Measurements from ENCODE around the gene ALOX5. TPM values are rescaled to one million over a fixed set of nuclear protein-coding genes. Genes with fewer than 3 reads are reported as not detected.
"Not testable (repeated sequence)": the region's sequence is repeated elsewhere in the genome, so short reads cannot be mapped to it uniquely, and the experiment has no call there.

Gene ALOX5
- 10 to 100 TPM in 2 of 3 donors, 1 to 10 TPM in 1; 8.2 to 14.9 (median 14.3) TPM for total RNA-seq
- long read RNA-seq, donor 1, transcript ALOX5-201 (14 exons, 2,506 nt), result major isoform, 9 of 12 reads
- long read RNA-seq, donor 1, partial matches to known transcripts, result 2 of 12 reads
- long read RNA-seq, donor 1, other reads (novel, unspliced or antisense), result 1 of 12 reads
- long read RNA-seq, donor 2, transcript ALOX5-201 (14 exons, 2,506 nt), result major isoform, 5 of 12 reads
- long read RNA-seq, donor 2, partial matches to known transcripts, result 2 of 12 reads
- long read RNA-seq, donor 2, other reads (novel, unspliced or antisense), result 4 of 12 reads

DNA sequence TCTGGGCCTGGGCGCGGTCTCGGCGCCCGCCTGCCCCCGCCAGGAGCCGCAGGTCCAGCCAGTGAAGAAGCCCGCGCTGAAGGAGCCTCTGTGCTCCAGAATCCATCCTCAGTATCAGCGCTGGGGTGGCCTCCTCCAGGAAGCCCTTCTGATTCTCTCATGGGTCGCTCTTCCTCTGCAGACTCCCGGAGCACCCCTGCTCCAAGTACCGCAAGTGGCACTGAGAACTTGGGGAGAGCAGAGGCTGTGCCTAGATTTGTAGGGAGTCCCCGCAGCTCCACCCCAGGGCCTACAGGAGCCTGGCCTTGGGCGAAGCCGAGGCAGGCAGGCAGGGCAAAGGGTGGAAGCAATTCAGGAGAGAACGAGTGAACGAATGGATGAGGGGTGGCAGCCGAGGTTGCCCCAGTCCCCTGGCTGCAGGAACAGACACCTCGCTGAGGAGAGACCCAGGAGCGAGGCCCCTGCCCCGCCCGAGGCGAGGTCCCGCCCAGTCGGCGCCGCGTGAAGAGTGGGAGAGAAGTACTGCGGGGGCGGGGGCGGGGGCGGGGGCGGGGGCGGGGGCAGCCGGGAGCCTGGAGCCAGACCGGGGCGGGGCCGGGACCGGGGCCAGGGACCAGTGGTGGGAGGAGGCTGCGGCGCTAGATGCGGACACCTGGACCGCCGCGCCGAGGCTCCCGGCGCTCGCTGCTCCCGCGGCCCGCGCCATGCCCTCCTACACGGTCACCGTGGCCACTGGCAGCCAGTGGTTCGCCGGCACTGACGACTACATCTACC lies at the start of gene ALOX5:
Gene ALOX5 (plus strand): TSS at position 641 of the 774 bp plus-strand sequence. CDS start 64 bp downstream, at position 705.
- DNase-seq (peak; percentile 76 to 86 (median 78)), ATAC-seq (peak; percentile 83)
- intact Hi-C loops (cut with DNase I, micrococcal nuclease), result no loop called here
- H3K4me3 ChIP-seq, result no peak within 1 kb of the TSS
- H3K4me1 ChIP-seq (ENCODE audit: low read depth), result peaks cover 18% of the 10 kb centered on the region
- H3K36me3 ChIP-seq (ENCODE audit: low read depth), result no peaks in the 10 kb centered on the region
- no peaks in the 10 kb centered on the region for H3K9me3 ChIP-seq
- TF ChIP-seq, protein P1, sequence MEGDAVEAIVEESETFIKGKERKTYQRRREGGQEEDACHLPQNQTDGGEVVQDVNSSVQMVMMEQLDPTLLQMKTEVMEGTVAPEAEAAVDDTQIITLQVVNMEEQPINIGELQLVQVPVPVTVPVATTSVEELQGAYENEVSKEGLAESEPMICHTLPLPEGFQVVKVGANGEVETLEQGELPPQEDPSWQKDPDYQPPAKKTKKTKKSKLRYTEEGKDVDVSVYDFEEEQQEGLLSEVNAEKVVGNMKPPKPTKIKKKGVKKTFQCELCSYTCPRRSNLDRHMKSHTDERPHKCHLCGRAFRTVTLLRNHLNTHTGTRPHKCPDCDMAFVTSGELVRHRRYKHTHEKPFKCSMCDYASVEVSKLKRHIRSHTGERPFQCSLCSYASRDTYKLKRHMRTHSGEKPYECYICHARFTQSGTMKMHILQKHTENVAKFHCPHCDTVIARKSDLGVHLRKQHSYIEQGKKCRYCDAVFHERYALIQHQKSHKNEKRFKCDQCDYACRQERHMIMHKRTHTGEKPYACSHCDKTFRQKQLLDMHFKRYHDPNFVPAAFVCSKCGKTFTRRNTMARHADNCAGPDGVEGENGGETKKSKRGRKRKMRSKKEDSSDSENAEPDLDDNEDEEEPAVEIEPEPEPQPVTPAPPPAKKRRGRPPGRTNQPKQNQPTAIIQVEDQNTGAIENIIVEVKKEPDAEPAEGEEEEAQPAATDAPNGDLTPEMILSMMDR (IDR thresholded peaks at IDR 0.05), result no peak

DNA sequence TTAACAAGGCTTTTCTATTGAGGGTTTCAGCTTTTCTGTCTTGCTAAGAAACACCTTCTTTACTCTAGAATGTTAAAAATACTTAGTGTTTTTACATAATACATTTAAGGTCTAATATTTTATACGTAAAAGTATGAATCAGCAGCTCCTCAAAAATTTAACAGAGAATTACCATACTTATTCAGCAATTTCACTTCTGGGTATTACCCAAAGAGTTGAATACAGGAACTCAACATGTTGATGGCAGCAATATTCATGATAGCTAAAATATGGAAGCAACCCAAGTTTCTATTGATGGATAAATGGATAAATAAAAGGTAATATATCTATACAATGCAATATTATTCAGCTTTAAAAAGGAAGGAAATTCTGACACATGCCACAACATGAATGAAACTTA lies 48.9 kb upstream of the ALOX5 start:
- H3K4me3 ChIP-seq, result no peak overlapping the region
- no peaks in the 10 kb centered on the region for H3K36me3 ChIP-seq (ENCODE audit: low read depth)
- no peaks in the 10 kb centered on the region for H3K4me1 ChIP-seq (ENCODE audit: low read depth)
- ATAC-seq, result no peak
- no peaks in the 10 kb centered on the region for H3K9me3 ChIP-seq
- TF ChIP-seq, protein P1 (IDR thresholded peaks at IDR 0.05), result no peak
- no peak for DNase-seq
- intact Hi-C loops (cut with DNase I, micrococcal nuclease), result no loop called here

DNA sequence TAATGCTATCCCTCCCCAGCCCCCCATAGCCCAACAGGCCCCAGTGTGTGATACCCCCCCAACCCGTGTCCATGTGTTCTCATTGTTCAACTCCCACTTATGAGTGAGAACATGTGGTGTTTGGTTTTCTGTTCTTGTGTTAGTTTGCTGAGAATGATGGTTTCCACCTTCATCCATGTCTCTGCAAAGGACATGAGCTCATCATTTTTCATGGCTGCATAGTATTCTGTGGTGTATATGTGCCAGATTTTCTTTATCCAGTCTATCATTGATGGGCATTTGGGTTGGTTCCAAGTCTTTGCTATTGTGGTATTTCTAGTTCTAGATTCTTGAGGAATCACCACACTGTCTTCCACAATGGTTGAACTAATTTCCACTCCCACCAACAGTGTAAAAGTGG lies 47.2 kb upstream of the ALOX5 start:
- H3K36me3 ChIP-seq (ENCODE audit: low read depth); ATAC-seq; DNase-seq; H3K9me3 ChIP-seq; H3K4me1 ChIP-seq (ENCODE audit: low read depth); intact Hi-C loops (cut with DNase I, micrococcal nuclease); H3K4me3 ChIP-seq: not testable (repeated sequence)

DNA sequence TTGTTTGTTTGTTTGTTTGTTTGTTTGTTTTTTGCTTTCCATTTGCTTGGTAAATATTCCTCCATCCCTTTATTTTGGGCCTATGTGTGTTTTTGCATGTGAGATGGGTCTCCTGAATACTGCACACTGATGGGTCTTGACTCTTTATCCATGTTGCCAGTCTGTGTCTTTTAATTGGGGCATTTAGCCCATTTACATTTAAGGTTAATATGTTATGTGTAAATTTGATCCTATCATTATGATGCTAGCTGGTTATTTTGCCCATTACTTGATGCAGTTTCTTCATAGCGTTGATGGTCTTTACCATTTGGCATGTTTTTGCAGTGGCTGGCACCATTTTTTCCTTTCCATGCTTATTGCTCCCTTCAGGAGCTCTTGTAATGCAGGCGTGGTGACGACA lies 42.2 kb upstream of the ALOX5 start:
- H3K4me3 ChIP-seq; H3K4me1 ChIP-seq (ENCODE audit: low read depth); ATAC-seq; DNase-seq; H3K9me3 ChIP-seq; H3K36me3 ChIP-seq (ENCODE audit: low read depth); intact Hi-C loops (cut with DNase I, micrococcal nuclease): not testable (repeated sequence)

DNA sequence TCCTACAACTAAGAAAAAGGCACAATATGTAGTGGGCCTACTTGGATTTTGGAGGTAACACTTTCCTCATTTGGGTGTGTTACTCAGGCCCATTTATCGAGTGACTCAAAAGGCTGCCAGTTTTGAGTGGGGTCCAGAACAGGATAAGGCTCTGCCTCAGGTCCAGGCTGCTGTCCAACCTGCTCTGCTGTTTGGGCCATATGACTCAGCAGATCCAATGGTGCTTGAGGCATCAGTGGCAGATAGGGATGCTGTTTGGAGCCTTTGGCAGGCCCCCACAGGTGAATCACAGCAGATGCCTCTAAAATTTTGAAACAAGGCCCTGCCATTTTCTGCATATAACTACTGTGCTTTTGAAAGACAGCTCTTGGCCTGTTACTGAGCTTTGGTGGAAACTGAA lies 34.1 kb upstream of the ALOX5 start:
- TF ChIP-seq, protein P1 (IDR thresholded peaks at IDR 0.05), result no peak
- no peak for ATAC-seq
- no peaks in the 10 kb centered on the region for H3K9me3 ChIP-seq

DNA sequence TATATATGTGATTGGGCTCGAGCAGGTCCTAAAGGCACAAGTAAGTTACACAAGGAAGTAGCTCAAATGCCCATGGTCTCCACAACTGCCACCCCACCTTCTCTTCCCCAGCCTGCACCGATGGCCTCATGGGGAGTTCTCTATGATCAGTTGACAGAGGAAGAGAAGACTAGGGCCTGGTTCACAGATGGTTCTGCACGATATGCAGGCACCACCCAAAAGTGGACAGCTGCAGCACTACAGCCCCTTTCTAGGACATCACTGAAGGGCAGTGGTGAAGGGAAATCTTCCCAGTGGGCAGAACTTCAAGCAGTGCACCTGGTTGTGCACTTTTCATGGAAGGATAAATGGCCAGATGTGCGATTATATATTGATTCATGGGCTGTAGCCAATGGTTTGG lies 33.6 kb upstream of the ALOX5 start:
- H3K4me1 ChIP-seq (ENCODE audit: low read depth); H3K36me3 ChIP-seq (ENCODE audit: low read depth); ATAC-seq; DNase-seq; H3K9me3 ChIP-seq; intact Hi-C loops (cut with DNase I, micrococcal nuclease); H3K4me3 ChIP-seq: not testable (repeated sequence)

More for the DNA sequence above, 34.1 kb upstream of the ALOX5 start:
- H3K36me3 ChIP-seq (ENCODE audit: low read depth), result no peaks in the 10 kb centered on the region
- H3K4me3 ChIP-seq, result no peak overlapping the region
- H3K4me1 ChIP-seq (ENCODE audit: low read depth), result no peaks in the 10 kb centered on the region
- intact Hi-C loops (cut with DNase I, micrococcal nuclease), result no loop called here
- DNase-seq, result no peak

DNA sequence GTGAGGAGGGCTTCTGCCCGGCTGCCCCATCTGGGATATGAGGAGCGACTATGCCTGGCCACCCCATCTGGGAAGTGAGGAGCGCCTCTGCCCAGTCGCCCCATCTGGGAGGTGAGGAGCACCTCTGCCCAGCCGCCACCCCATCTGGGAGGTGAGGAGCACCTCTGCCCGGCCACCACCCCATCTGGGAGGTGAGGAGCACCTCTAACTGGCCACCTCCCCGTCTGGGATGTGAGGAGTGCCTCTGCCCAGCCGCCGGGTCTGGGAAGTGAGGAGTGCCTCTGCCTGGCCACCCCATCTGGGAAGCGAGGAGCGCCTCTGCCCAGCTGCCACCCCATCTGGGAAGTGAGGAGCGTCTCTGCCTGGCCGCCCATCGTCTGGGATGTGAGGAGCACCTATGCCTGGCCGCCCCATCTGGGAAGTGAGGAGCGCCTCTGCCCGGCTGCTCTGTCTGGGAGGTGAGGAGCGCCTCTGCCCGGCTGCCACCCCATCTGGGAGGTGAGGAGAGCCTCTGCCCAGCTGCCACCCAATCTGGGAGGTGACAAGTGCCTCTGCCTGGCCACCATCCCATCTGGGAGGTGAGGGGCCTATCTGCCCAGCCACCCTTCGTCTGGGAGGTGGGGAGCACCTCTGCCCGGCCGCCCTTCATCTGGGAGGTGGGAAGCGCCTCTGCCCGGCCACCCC lies 27.2 kb upstream of the ALOX5 start:
- intact Hi-C loops (cut with DNase I, micrococcal nuclease); H3K4me3 ChIP-seq; DNase-seq; H3K36me3 ChIP-seq (ENCODE audit: low read depth); H3K4me1 ChIP-seq (ENCODE audit: low read depth); H3K9me3 ChIP-seq; ATAC-seq: not testable (repeated sequence)

DNA sequence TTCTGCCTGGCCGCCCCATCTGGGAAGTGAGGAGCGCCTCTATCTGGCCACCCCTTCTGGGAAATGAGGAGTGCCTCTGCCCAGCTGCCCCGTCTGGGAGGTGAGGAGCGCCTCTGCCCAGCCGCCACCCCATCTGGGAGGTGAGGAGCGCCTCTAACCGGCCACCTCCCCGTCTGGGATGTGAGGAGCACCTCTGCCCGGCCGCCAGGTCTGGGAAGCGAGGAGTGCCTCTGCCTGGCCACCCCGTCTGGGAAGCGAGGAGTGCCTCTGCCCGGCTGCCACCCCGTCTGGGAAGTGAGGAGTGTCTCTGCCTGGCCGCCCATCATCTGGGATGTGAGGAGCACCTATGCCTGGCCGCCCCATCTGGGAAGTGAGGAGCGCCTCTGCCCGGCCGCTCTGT lies 26.6 kb upstream of the ALOX5 start:
- H3K4me1 ChIP-seq (ENCODE audit: low read depth); H3K36me3 ChIP-seq (ENCODE audit: low read depth); H3K4me3 ChIP-seq; H3K9me3 ChIP-seq; ATAC-seq; intact Hi-C loops (cut with DNase I, micrococcal nuclease); DNase-seq: not testable (repeated sequence)

DNA sequence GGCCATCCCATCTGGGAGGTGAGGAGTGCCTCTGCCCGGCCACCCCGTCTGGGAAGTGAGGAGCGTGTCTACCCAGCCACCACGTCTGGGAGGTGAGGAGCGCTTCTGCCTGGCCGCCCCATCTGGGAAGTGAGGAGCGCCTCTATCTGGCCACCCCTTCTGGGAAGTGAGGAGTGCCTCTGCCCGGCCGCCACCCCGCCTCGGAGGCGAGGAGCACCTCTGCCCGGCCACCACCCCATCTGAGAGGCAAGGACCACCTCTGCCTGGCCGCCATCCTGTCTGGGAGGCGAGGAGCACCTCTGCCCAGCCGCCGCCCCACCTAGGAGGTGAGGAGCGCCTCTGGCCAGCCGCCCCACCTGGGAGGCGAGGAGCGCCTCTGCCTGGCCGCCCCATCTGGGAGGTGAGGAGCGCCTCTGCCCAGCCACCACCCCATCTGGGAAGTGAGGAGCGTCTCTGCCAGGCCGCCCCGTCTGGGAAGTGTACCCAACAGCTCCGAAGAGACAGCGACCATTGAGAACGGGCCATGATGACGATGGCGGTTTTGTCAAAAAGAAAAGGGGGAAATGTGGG lies 25.7 kb upstream of the ALOX5 start:
- H3K4me3 ChIP-seq; H3K36me3 ChIP-seq (ENCODE audit: low read depth); intact Hi-C loops (cut with DNase I, micrococcal nuclease); DNase-seq; ATAC-seq; H3K4me1 ChIP-seq (ENCODE audit: low read depth); H3K9me3 ChIP-seq: not testable (repeated sequence)
